Activated naive CD4-positive, alpha-beta T cell treated with Interleukin-2 at 50 U/mL for 16 hours (primary cell): Measurements from ENCODE around the gene TRAPPC10.

Experiments used
- DNase-seq: peaks from one replicate; pipeline ENCODE4 v3.0.0-alpha.2; 2020

The TRAPPC10 gene

DNA sequence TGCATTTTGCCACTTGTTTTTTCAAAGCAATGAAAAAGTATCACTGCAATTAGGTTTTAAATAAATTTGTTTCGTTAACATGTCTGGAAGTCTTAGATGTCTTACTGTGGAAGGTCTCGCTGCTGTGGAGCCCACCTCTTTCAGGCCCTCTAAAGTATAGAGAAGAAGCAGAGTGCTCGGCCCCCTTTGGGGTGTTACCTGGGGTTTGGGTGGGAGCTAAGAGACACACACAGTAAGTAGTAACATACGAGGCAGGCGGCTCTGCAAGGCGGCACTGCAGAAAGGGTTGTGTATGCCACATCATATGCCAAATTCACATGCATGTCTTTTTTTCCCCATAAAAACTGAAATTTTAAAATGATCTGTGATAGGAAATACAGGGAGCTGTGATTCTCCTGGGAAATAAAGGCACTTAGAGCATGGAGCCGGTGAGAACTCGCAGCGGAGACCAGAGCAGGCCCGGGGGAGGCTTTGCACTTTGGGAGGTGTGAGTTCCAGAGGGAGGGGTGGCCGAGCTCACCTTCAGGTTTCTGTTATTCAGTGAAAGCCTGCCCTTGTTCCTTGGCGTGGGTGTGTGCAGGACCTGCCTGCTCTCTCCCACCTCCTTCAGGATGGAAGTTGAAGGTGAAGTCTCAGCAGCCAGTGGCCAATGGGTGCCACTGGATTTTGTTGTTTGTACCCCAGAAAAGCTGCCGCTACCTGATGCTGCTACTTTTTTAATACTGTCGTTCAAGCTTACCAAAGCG lies 59.4 kb downstream of the TRAPPC10 start:
- no peak for DNase-seq

DNA sequence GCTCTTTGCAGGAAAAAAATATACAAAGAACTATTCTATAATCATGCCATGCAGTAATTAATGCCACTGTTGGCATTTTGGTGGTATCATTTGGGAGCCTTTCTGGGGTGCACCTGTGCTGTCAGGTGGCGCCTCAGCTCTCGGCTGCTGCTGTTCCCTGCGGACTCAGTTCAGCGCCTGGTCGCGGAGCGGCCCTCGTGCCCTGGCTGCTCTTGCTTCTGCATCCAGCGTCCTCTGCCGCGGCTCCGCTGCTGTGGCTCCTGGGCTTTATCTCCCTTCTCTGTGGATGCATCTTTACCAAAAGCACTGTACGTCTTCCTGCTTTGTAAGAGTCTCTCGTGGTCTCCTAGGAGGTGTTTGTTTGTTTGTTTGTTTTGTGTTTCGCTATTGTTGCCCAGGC lies 60.0 kb downstream of the TRAPPC10 start:
- no peak for DNase-seq

- DNase-seq = no peak
Observed at GRCh38 chr21:44074315-44074958, 62.3 kb downstream of the TRAPPC10 start.

DNA sequence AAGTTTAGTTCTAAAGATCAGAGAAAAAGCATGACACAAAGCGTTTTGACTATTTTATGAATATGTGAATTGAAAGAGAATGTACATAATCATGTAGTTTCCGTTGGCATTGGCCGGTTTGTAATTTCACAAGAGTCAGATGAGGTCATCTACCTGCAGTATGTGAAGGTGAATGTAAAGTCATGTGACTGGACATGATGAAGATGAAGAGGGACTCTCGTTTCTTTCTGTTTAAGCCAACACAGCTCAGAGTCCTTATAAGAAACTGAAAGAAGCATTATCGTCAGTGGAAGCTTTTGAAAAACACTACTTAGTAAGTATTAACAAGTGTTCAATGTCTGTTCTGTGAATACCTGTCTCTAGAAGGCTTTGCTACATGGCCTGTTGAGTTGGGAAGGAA lies 64.2 kb downstream of the TRAPPC10 start:
- DNase-seq = no peak

GRCh38 chr21:44078411-44078981 lies 66.4 kb downstream of the TRAPPC10 start:
- DNase-seq = no peak

DNA sequence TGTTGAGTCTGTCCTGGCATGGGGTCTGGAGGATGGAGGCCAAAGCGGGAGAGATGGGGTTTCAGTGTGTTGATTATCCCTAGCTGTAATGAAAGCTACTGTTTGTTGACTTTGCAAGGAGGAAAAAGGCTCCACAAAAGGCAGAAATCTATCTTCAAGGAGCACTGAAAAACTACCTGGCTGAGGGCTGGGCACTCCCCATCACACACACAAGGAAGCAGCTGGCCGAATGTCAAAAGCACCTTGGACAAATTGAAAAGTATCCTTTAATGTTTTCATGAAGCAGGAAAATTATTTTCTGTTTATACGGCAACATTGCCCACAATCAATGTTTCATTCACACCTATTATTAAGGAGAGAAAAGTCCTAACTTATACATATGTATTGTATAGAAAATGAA lies 67.3 kb downstream of the TRAPPC10 start:
- no peak for DNase-seq

GRCh38 chr21:44079846-44080245 lies 67.7 kb downstream of the TRAPPC10 start:
- no peak for DNase-seq

DNA sequence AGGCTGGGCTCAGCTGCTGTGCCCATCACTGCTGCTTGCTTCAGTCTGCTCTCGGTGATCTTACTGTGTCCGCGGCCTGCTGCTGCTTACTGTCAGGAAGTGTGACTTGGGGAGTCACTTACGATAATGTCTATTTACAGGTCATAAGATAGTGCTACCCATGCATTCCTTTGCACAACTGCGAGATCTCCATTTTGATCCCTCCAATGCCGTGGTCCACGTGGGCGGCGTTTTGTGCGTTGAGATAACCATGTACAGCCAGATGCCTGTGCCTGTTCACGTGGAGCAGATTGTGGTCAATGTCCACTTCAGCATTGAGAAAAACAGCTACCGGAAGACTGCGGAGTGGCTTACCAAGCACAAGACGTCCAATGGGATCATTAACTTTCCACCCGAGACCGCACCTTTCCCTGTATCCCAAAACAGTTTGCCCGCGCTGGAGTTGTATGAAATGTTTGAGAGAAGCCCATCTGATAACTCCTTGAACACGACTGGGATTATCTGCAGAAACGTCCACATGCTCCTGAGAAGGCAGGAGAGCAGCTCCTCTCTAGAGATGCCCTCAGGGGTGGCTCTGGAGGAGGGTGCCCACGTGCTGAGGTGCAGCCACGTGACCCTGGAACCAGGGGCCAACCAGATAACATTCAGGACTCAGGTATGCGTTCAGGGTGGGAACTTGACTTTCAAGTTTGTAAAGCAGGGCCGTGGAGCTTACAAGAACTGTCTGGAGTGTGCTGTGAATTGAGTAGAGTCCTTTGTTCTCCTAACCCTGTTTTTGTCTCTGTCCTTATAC lies 70.7 kb downstream of the TRAPPC10 start:
- no peak for DNase-seq

GRCh38 chr21:44083631-44084291 lies 71.7 kb downstream of the TRAPPC10 start:
- peak; percentile 59 for DNase-seq

- DNase-seq = no peak
Observed at GRCh38 chr21:44084496-44085241, 72.6 kb downstream of the TRAPPC10 start.

DNA sequence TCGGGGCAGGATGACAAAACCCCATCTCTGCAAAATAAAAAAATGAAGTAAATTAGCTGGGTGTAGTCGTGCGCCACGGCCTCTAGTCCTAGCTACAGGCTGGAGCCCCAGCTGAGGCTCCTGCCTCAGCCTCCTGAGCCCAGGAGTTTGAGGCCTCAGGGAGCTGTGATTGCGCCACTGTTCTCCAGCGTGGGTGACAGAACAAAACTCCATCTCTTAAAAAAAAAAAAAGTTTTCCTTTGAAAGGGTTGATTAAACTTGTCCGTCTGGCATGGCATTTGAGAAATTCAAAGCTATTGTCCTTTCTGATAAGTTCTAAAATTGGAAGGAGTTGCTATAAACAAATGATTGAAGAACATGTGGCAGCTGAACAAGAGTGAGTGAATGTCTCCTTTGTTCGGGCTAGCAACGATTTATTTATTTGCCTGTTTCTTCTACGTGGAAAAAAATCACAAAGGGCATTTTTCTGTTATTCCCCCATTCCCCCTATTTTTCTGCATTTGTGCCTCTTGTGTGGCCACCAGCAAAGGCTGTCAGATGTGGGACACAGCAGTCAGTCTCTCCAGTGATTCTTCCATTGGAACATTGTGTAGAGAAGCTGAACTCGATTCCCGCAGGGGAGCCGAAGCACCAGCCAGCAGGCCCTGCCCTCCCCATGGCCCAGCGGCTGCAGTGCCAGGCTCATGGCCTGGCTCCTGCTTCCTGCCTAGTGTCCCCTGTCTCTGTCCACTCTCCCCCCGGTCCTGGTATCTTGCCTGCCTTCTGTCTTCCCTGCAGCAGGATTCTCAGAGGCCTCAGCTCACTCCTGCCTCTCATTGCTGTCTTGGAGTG lies 73.6 kb downstream of the TRAPPC10 start:
- no peak for DNase-seq

DNA sequence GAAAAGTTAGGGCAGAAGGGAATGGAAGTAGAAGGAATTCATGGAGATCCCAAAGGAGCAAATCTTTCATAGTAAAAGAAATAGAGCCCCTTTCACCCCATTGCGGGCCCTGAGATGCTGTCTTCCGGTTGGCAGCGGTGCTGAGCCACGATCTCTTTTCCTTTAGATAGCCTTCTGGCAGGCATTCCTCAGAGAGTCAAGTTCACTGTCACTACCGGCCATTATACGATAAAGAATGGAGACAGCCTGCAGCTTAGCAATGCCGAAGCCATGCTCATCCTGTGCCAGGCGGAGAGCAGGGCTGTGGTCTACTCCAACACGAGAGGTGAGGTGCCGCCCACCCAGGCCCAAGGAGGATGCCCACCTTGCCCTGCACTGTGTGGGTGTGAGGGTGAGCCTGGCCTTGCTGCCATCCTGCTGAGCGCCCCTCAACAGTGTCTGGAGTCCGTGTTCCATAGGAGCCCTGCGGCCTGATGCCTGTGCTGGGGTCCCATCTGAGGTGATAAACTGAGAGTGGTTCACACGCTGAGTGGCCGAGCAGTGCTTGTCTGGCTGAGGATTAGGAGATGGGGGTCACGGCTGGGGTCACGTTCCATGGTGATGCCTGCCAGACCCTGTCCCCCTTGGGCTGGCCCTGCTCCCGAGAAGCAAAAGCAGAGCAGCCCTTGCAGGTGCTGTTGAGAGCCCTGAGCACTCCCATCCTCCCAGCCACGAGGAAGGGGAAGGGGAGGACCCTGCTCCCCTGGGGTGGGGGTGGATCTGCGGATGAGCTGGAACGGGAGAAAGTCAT lies 74.7 kb downstream of the TRAPPC10 start:
- DNase-seq = no peak

- DNase-seq = no peak
Observed at GRCh38 chr21:44087426-44088400, 75.6 kb downstream of the TRAPPC10 start.

DNA sequence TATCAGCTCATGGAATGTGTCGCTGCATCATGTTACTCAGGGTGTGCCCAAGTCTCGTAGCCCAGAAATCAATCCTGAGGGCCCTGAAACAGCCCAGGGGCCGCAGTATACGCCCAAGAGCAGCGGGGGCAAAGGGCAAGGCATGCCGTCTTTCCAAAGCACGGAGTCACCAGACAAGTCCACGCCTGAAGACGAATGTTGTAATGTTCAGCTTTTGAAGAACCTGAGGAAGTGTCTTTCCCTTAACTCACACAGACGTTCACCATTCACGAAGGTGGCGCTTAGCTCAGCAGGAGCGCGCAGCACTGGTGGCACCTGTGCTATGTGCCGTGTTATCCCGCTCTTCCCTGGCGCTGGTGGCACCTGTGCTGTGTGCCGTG lies 76.3 kb downstream of the TRAPPC10 start:
- DNase-seq = no peak

GRCh38 chr21:44089001-44089911 lies 77.1 kb downstream of the TRAPPC10 start:
- DNase-seq = peak; percentile 26

DNA sequence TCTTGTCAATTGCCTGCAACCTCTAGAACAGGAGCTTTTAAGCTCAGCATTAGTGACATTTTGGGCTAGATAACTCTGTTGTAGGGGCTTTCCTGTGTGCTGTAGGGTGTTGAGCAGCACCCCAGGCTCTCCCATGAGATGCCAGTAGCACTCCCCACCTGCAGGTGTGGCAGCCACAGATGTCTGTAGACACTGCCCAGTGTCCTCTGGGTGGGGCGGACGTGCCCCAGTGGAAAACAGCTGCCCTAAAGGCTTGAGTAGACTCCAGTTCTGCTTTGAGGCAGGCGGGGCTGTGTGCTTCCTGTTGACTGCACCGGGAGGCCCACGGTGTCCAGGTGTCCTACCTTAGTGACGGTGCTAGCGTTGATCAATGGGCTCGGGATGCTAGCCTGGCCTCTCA lies 78.2 kb downstream of the TRAPPC10 start:
- peak; percentile 17 for DNase-seq

- DNase-seq = no peak
Observed at GRCh38 chr21:44092211-44092610, 80.1 kb downstream of the TRAPPC10 start.

DNA sequence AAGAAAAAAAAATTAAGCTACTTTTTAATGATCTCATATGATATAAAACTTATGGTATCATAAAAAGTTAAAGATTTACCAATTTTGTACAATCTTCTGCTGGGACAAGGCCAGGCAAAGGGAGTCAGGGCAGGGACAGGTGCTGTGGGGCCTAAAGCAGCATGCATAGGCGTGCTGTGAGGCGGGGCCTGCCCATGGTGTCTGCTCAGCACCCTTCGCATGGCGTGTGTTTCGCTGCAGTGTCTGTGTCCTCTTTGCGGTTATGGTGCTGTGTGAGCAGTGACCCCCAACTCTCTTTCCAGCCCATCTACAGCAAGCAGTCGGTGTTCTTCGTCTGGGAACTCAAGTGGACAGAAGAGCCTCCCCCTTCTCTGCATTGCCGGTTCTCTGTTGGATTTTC lies 81.7 kb downstream of the TRAPPC10 start:
- DNase-seq = no peak
